ENCODE results near the gene PFKP.

PFKP gene

DNA sequence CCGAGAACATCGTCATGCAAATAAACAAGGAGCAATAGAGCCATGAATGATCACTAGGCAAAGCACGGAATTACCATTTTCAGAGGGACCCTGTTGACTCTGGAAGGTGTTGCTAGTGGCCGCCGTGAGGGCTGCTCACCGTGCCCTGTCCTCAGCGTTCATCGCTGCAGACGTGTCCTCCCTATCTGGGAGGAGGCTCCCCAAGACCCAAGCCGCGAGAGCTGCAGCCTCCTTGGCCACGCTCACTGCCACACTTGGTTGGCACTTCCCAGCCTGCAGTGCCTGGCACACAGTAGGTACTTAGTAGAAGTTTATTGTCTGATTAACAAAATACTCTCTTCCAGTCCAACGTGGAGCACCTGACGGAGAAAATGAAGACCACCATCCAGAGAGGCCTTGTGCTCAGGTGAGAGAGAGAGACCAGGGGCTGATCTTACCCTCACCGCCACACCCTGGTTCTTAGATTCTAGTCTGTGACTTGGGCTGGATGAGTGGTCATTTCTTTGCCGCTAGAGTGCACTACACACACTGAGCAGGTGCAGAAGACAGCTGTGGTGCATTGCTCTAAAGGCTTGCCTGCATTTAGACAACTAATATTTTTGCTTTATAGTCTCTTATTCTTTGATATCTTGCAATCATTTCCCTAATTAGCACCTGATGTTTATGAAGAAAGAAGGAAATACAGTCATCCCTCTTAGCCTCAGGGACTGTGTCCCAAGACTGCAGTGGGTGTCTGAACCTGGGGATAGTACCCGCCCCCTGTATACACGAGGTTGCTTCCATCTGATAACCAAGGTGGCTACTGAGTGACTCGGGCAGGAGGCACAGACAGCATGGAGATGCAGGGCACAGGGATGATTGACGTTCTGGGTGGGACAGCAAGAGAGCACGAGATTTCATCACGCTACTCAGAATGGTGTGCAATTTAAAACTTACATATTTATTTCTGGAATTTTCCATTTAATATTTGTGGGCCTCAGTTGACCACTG, 65.0 kb downstream of the PFKP start:
- H3K36me3 ChIP-seq (ENCODE audit: control insufficient read depth, insufficient read depth, low read length) = peaks cover 19% of the 10 kb centered on the region
- no peak overlapping the region for H3K4me3 ChIP-seq (ENCODE audit: low read length)
- no peak overlapping the region for H3K9ac ChIP-seq (ENCODE audit: low read length)
- H3K27ac ChIP-seq (ENCODE audit: low read depth, low read length) = no peak overlapping the region
- H3K27me3 ChIP-seq (ENCODE audit: control insufficient read depth, insufficient read depth, low read length) = no peaks in the 10 kb centered on the region
- no peaks in the 10 kb centered on the region for H3K4me1 ChIP-seq (ENCODE audit: control insufficient read depth, insufficient read depth, low read length)

DNA sequence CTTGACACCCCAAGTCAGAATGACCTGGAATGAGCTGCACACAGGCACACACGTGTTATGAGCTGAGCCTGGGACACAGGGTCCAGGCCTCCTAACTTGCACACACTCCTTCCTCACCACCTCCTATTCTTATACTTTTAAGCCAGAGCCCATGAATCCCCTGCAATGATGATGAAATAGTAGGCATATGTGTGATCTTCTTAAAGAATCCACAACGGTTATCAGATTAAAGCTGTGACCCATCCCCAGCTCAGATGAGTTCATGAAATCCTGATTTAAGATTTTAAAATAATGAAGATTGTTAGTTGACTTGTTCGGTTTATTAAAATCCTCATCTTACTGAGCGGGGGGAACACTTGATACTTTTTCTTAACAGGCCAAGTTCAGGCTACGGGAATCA, 66.6 kb downstream of the PFKP start:
- peaks cover 29% of the 10 kb centered on the region for H3K36me3 ChIP-seq (ENCODE audit: control insufficient read depth, insufficient read depth, low read length)
- no peak overlapping the region for H3K27ac ChIP-seq (ENCODE audit: low read depth, low read length)
- no peak overlapping the region for H3K4me3 ChIP-seq (ENCODE audit: low read length)
- H3K9ac ChIP-seq (ENCODE audit: low read length) = no peak overlapping the region
- no peaks in the 10 kb centered on the region for H3K4me1 ChIP-seq (ENCODE audit: control insufficient read depth, insufficient read depth, low read length)
- no peaks in the 10 kb centered on the region for H3K27me3 ChIP-seq (ENCODE audit: control insufficient read depth, insufficient read depth, low read length)

DNA sequence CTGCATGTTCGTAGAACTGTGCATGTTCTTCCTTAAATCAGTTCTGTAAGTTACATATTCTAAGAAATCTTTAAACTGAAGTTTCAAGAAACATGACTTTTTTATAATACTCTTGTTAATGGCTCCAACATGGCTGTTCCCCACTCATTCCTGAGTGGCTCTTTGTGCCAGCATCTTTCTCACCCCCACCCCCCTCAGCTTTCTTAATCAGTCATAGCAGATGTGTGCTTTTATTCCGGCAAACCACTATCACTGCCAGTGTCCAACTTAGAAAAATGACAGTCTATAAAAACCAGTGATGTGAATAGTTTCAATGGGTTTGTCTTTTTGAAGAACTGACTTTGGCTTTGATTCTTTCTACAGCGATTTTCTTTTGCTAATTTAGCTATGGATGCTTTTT, 67.7 kb downstream of the PFKP start:
- Histone ChIP-seq H3K9ac (ENCODE audit: low read length) (no peak overlapping the region), H3K36me3 (ENCODE audit: control insufficient read depth, insufficient read depth, low read length) (peaks cover 39% of the 10 kb centered on the region), H3K27me3 (ENCODE audit: control insufficient read depth, insufficient read depth, low read length) (no peaks in the 10 kb centered on the region), H3K4me3 (ENCODE audit: low read length) (no peak overlapping the region), H3K27ac (ENCODE audit: low read depth, low read length) (no peak overlapping the region), H3K4me1 (ENCODE audit: control insufficient read depth, insufficient read depth, low read length) (no peaks in the 10 kb centered on the region)

DNA sequence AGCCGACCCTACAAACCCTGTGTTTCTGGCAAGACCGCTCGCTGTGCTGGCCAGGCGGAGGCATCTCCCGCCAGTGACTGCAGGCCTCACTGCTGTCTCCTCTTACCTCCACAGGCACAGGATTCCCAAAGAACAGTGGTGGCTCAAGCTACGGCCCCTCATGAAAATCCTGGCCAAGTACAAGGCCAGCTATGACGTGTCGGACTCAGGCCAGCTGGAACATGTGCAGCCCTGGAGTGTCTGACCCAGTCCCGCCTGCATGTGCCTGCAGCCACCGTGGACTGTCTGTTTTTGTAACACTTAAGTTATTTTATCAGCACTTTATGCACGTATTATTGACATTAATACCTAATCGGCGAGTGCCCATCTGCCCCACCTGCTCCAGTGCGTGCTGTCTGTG, 69.0 kb downstream of the PFKP start:
- H3K4me1 ChIP-seq (ENCODE audit: control insufficient read depth, insufficient read depth, low read length) = no peaks in the 10 kb centered on the region
- no peak overlapping the region for H3K9ac ChIP-seq (ENCODE audit: low read length)
- peaks cover 41% of the 10 kb centered on the region for H3K36me3 ChIP-seq (ENCODE audit: control insufficient read depth, insufficient read depth, low read length)
- H3K27ac ChIP-seq (ENCODE audit: low read depth, low read length) = peak overlapping the region; percentile 22
- no peak overlapping the region for H3K4me3 ChIP-seq (ENCODE audit: low read length)
- H3K27me3 ChIP-seq (ENCODE audit: control insufficient read depth, insufficient read depth, low read length) = no peaks in the 10 kb centered on the region

DNA sequence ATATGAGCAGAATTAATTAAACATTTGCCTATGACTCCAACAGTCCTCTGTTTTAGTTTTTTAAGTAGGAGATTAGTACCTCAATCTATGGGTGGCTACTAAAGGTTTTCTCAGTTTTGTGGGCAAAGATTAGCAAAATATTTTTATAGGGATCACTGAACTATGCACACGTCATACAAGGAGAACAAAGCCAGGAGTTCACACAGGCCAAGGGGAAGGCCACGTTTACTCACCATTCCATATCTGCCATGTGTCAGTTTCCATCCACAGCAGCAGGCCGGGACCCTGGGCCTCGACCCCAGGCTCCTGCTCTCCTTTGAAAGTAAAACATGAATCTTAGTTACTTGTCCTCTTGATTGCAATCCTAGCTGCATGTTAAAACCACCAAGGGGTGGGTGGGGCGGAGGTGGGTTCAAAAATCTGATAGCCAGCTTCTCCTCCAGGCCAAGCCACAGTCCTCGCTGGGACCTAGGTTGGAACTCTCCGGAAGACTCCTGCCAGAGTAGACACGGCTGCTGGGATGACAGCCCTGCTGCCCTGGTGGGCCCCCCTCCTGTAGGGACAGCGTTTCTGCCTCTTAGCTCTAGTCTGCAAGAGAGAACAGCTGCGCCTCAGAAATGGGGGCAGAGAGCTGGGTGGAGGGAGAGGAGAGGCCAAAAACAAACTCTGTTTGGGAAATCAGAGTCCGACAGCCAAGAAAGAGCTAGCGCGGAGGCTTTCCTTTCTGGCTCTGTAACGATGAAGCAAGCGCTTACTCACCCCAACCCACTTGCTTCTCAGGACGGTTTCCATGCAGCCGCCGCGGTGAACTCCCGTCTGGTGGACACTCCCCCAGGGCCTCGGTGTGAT, 69.6 kb downstream of the PFKP start:
- Histone ChIP-seq H3K9ac (ENCODE audit: low read length) (no peak overlapping the region), H3K27ac (ENCODE audit: low read depth, low read length) (peak overlapping the region; percentile 22), H3K4me3 (ENCODE audit: low read length) (no peak overlapping the region), H3K4me1 (ENCODE audit: control insufficient read depth, insufficient read depth, low read length) (no peaks in the 10 kb centered on the region), H3K36me3 (ENCODE audit: control insufficient read depth, insufficient read depth, low read length) (peaks cover 41% of the 10 kb centered on the region), H3K27me3 (ENCODE audit: control insufficient read depth, insufficient read depth, low read length) (no peaks in the 10 kb centered on the region)

DNA sequence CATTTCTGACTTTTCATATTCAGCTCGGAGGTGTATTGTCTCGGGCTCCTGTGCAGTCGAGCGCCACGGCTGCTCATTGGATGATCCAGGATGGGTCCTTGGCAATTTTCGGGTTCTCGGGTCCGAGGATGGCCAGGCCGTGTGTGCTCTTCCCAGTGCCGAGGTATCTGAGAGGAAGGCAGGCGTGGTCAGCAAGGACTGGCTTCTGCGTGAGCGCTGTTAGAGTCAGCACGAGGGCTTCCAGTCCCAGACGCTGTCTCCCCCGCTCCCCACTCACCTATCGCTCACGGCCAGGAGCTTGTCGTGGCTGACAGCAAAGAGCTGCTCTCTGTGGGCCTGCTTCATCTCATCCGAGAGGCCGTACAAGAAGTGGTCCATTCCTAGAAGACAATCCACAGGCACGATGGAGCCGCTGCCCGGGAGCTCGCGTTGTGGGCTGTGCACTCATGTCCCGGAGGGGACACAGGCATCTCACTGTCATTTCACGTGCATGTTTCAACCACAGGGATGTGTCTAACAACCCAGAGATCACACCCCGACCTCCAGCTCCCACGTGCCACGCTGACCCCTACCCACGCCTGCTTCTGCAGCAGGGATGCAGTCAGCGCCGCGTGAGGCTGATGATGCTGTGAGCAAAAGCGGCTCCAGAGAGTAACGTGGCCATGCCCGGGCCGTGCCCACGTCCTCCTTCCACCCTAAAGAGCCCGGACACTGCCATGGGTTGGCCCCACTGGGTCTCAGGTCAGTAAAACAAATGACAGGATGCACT, 70.8 kb downstream of the PFKP start:
- Histone ChIP-seq H3K4me3 (ENCODE audit: low read length) (no peak overlapping the region), H3K4me1 (ENCODE audit: control insufficient read depth, insufficient read depth, low read length) (no peaks in the 10 kb centered on the region), H3K9ac (ENCODE audit: low read length) (no peak overlapping the region), H3K27me3 (ENCODE audit: control insufficient read depth, insufficient read depth, low read length) (no peaks in the 10 kb centered on the region), H3K27ac (ENCODE audit: low read depth, low read length) (no peak overlapping the region), H3K36me3 (ENCODE audit: control insufficient read depth, insufficient read depth, low read length) (peaks cover 43% of the 10 kb centered on the region)

DNA sequence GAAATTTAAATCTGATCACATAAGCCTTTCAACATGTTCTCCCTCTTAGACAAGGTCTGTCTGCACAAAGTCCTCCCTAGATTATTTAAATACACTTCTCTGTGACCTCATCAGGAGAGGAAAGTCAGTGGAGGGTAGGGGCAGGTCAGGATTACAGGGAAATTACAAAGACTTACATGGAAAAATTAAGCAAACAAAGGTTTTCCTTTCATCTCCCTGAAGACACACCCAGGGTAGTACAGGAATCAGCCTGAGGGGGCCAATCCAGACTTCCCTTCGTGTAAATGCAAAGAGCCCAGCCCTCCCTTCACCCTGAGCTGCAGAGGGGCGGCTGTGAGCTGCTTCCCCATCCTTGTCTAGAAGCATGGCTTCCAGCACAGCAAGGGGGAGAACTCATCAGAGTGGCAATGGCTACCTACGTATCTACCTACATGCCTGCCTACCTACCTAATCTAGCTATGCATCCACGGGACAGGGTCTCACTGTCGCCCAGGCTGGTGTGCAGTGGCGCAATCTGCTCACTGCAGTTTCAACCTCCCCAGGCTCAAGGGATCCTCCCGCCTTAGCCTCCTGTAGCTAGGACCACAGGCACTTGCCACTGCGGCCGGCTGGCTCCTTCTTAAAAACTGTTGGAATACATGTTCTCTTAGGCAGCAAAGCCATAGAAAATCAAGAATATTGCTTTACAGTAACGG, 72.0 kb downstream of the PFKP start:
- H3K4me1 ChIP-seq (ENCODE audit: control insufficient read depth, insufficient read depth, low read length) = no peaks in the 10 kb centered on the region
- peaks cover 47% of the 10 kb centered on the region for H3K36me3 ChIP-seq (ENCODE audit: control insufficient read depth, insufficient read depth, low read length)
- H3K27me3 ChIP-seq (ENCODE audit: control insufficient read depth, insufficient read depth, low read length) = no peaks in the 10 kb centered on the region
- H3K4me3 ChIP-seq (ENCODE audit: low read length) = no peak overlapping the region
- H3K27ac ChIP-seq (ENCODE audit: low read depth, low read length) = no peak overlapping the region
- H3K9ac ChIP-seq (ENCODE audit: low read length) = no peak overlapping the region

DNA sequence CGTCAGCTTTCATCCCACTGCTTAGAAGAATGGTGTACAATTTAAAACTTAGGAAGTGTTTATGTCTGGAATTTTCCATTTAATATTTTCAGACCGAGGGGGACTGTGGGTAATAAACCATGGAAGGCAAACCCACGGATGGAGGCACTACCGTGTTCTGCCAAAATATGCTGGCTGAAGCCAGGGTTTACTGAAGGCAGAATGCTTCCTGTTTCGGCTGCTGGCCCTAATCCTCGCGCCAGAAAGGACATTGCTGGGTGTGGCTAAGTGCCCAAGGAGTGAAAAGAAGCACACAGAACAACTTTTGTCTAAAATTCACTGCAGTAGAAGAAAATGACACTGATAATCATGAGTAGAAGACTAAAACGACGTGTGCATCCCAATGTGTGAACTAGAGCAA, 72.9 kb downstream of the PFKP start:
- Histone ChIP-seq H3K4me3 (ENCODE audit: low read length) (no peak overlapping the region), H3K27me3 (ENCODE audit: control insufficient read depth, insufficient read depth, low read length) (no peaks in the 10 kb centered on the region), H3K4me1 (ENCODE audit: control insufficient read depth, insufficient read depth, low read length) (no peaks in the 10 kb centered on the region), H3K9ac (ENCODE audit: low read length) (no peak overlapping the region), H3K27ac (ENCODE audit: low read depth, low read length) (no peak overlapping the region), H3K36me3 (ENCODE audit: control insufficient read depth, insufficient read depth, low read length) (peaks cover 47% of the 10 kb centered on the region)

DNA sequence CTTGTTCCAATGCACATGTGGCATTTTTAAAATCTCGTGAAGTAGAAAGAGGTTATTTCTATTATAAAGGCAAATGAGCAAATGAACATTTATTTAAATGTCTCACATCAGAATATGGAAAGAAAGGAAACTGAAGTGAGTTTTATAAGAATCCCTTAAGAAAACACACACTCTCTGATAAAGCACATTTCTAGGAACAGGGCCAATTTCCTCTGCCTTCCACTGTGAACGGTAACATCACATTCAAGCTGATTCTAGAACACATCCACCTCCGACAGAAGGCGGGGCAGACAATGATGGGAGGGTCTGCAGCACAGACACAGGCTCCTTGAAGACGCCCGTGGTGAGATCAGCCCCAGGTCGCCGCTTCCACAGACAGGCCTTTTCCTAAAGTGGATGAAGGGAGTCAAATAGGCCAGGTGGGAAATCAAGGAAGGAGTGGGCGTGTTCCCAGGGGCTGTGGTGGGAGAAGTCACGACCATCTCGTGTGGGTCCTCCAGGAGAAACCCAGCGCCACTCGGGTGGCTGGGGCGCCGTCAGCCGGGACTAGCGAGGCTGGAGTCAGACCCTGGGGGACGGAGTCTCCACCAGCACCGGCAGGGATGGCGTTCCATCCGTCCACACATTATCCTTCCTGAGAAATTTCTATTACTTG, 74.1 kb downstream of the PFKP start:
- no peaks in the 10 kb centered on the region for H3K4me1 ChIP-seq (ENCODE audit: control insufficient read depth, insufficient read depth, low read length)
- no peak overlapping the region for H3K27ac ChIP-seq (ENCODE audit: low read depth, low read length)
- H3K27me3 ChIP-seq (ENCODE audit: control insufficient read depth, insufficient read depth, low read length) = no peaks in the 10 kb centered on the region
- peaks cover 49% of the 10 kb centered on the region for H3K36me3 ChIP-seq (ENCODE audit: control insufficient read depth, insufficient read depth, low read length)
- no peak overlapping the region for H3K9ac ChIP-seq (ENCODE audit: low read length)
- H3K4me3 ChIP-seq (ENCODE audit: low read length) = no peak overlapping the region

DNA sequence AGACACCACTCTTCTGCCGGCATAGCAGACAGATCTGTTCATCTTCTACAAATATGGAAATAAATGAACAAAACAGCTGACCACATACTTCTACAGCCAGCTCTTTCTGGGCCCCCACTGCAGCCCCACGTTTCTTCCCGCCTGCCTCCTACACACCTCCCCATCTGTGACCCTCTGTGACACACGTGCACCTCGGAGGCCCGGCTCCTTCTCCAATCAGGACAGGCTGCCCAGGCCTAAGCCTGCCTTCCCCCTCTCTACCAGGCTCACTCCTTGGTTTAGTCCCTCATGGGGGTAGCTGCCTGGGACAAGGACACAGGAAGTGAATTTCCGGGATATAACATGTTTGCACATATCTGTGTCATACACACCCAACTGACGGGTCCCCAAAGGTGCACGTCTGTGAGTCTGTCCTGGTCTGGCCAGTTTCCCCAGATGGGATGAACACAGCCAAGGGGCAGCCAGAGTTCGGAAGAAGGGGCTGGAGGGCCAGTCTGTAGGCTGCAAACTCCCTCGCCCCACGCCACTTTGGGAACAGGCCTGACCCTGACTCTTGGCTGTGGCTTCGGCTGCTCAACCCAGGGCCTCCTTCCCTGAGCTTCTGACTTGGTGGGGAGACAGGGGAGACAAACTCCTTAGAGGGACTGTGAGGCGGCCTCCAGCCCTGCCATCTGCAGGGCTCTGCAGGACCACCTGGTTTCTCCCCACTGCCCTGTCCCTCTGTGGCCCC, 75.0 kb downstream of the PFKP start:
- no peaks in the 10 kb centered on the region for H3K27me3 ChIP-seq (ENCODE audit: control insufficient read depth, insufficient read depth, low read length)
- H3K4me3 ChIP-seq (ENCODE audit: low read length) = no peak overlapping the region
- no peaks in the 10 kb centered on the region for H3K4me1 ChIP-seq (ENCODE audit: control insufficient read depth, insufficient read depth, low read length)
- no peak overlapping the region for H3K9ac ChIP-seq (ENCODE audit: low read length)
- H3K36me3 ChIP-seq (ENCODE audit: control insufficient read depth, insufficient read depth, low read length) = peaks cover 51% of the 10 kb centered on the region
- H3K27ac ChIP-seq (ENCODE audit: low read depth, low read length) = no peak overlapping the region

DNA sequence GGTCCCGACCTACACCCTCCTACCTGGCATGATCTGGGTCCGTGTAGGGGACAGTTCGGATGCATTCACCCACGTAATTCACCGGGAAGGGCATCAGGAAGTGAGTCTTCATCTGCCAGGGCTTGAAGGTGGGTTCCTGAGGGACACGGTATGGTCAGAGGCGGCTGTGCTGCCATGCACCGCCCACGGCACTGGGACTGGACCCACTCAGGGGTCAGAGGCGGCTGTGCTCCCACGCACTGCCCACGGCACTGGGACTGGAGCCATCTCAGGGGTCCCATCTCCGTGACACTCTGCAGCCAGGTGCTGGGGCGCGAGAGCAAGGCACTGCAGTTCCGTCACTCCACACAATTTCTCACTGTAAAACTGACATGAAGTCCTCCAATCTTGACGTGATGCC, 76.0 kb downstream of the PFKP start:
- Histone ChIP-seq H3K4me3 (ENCODE audit: low read length) (no peak overlapping the region), H3K36me3 (ENCODE audit: control insufficient read depth, insufficient read depth, low read length) (peaks cover 52% of the 10 kb centered on the region), H3K27ac (ENCODE audit: low read depth, low read length) (no peak overlapping the region), H3K4me1 (ENCODE audit: control insufficient read depth, insufficient read depth, low read length) (no peaks in the 10 kb centered on the region), H3K27me3 (ENCODE audit: control insufficient read depth, insufficient read depth, low read length) (no peaks in the 10 kb centered on the region), H3K9ac (ENCODE audit: low read length) (no peak overlapping the region)
